AG10803 (cell line): Measurements from ENCODE around the gene PHLPP1.
"Not testable (repeated sequence)": the region's sequence is repeated elsewhere in the genome, so short reads cannot be mapped to it uniquely, and the experiment has no call there.

ENCODE experiments used
- DNase-seq: peaks from one replicate; pipeline ENCODE4 v3.0.0; 2010; ENCODE audit warnings: low read depth
- H3K4me3 ChIP-seq: 2 replicates; pipeline ENCODE4 v1.5.1; 2011; ENCODE audit warnings: mild to moderate bottlenecking, low read length, control low read depth
- TF ChIP-seq, protein P1 (sequence below): conservative IDR thresholded peaks from 2 replicates; pipeline ENCODE4 v1.5.1; 2011; ENCODE audit warnings: mild to moderate bottlenecking, low read length, control low read depth, inconsistent platforms

Gene PHLPP1

DNA sequence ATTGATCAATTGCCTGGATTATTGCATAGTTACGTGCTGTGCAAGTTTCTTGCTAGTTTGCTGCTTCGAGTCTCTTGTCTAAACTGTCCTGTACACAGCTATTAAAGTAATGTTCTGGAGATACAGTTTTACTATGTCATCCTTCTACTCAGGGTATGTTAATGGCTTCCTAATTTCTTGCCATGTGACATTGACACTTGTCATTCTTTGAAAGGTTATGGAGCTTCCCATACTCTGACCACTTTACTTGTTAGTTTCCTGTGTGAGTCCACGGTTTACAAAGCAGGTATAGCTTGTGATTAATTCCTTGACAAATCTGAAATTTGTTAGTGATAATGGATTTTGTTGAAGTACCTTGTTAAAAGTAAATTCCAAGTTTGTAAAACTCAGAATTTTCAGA, 80.5 kb downstream of the PHLPP1 start:
- no peak overlapping the region for H3K4me3 ChIP-seq
- TF ChIP-seq, protein P1, sequence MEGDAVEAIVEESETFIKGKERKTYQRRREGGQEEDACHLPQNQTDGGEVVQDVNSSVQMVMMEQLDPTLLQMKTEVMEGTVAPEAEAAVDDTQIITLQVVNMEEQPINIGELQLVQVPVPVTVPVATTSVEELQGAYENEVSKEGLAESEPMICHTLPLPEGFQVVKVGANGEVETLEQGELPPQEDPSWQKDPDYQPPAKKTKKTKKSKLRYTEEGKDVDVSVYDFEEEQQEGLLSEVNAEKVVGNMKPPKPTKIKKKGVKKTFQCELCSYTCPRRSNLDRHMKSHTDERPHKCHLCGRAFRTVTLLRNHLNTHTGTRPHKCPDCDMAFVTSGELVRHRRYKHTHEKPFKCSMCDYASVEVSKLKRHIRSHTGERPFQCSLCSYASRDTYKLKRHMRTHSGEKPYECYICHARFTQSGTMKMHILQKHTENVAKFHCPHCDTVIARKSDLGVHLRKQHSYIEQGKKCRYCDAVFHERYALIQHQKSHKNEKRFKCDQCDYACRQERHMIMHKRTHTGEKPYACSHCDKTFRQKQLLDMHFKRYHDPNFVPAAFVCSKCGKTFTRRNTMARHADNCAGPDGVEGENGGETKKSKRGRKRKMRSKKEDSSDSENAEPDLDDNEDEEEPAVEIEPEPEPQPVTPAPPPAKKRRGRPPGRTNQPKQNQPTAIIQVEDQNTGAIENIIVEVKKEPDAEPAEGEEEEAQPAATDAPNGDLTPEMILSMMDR = no peak
- no peak for DNase-seq

GRCh38 chr18:62796216-62796621, 80.9 kb downstream of the PHLPP1 start:
- H3K4me3 ChIP-seq = no peak overlapping the region

DNA sequence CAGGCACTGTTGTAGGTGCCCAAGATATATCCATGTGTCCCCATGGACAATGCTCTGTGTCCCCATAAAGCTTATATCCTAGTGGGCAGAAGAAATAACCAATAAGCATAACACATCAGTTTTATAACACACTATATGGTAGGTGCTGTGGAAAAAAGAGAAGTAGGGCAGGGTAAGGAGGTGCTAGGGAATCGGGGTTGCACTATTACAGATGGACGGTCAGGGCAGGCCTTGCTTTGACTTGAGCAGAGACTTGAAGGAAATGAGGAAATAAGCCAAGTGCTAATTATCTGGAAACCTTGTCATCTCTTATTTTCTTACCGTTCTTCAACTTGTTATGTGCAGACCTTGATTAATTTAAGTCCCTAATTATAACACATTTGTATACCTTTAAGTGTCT, 82.0 kb downstream of the PHLPP1 start:
- no peak for DNase-seq
- TF ChIP-seq, protein P1 = no peak
- no peak overlapping the region for H3K4me3 ChIP-seq

More at GRCh38 chr18:62796216-62796621, 80.9 kb downstream of the PHLPP1 start:
- TF ChIP-seq, protein P1 = no peak
- no peak for DNase-seq

DNA sequence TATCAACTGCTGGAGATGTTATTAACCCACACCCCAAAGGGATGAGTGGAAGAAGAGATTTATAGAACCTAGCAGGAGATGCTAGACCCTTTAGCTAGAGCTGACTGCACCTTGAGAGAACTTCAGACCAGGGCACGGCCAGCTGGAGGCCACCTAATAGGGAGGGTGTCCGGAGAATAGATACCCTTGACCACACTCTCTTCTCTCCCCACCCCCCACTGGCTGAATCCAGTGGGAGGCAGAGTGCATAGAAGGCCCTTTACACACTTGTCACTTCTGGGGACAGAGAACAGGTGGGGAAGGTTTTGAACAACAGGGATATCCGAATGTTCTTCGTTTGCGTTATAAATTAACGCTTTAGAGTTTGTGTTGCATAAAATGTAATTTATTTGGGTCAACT, 84.6 kb downstream of the PHLPP1 start:
- TF ChIP-seq, protein P1 = no peak
- H3K4me3 ChIP-seq = no peak overlapping the region
- no peak for DNase-seq

- TF ChIP-seq, protein P1 = no peak; the same call in 1 of the 2 replicates
- H3K4me3 ChIP-seq = no peak overlapping the region
- no peak for DNase-seq
Measured at GRCh38 chr18:62802523-62802922, 87.2 kb downstream of the PHLPP1 start.

DNA sequence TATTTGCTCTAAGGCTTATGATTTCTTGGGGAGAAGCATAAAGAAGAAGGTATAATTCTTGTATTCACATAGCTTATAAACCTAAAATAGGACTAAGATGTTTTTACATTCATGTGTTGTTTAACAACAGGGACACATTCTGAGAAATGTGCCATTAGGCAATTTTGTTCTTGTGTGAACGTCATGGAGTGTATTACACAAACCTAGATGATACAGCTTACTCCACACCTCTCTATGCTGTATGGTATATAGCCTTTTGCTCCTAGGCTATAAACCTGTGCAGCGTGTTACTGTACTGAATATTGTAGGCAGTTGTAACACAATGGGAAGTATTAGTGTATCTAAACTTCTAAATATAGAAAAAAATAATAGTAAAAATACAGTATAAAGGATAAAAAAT, 92.1 kb downstream of the PHLPP1 start:
- TF ChIP-seq, protein P1 = no peak
- H3K4me3 ChIP-seq = no peak overlapping the region
- DNase-seq = no peak

DNA sequence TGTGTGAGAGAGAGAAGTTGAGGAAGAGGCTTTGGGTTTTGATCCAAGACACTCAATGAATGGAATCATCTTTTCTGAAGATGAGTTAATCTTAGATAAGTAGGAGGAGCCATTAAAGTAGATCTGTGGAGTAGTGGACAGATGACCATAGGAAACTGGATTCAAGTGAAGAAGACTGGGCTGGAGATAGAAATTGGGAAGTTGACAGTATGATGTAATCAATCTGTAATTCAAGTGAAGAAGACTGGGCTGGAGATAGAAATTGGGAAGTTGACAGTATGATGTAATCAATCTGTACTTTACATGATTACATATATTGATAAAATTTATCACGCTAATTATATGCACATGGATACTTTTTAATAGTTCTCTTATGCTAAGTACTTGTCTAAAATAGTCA, 92.8 kb downstream of the PHLPP1 start:
- TF ChIP-seq, protein P1 = no peak
- H3K4me3 ChIP-seq = no peak overlapping the region
- DNase-seq = no peak

GRCh38 chr18:62809445-62809844, 94.1 kb downstream of the PHLPP1 start:
- not testable (repeated sequence) for H3K4me3 ChIP-seq, DNase-seq
